GM21515 (cell line): ENCODE results near the gene HMGB4.

ENCODE experiments used
- ATAC-seq: cut with Tn5 transposase; IDR thresholded peaks from one replicate; pipeline ENCODE4 v1.9.1; 2021; ENCODE audit not compliant: unreplicated experiment

Gene HMGB4

GRCh38 chr1:33846861-33847260 is 17.0 kb upstream of the HMGB4 start:
- no peak for ATAC-seq

- no peak for ATAC-seq
Measured at GRCh38 chr1:33848205-33848937, 15.5 kb upstream of the HMGB4 start.

DNA sequence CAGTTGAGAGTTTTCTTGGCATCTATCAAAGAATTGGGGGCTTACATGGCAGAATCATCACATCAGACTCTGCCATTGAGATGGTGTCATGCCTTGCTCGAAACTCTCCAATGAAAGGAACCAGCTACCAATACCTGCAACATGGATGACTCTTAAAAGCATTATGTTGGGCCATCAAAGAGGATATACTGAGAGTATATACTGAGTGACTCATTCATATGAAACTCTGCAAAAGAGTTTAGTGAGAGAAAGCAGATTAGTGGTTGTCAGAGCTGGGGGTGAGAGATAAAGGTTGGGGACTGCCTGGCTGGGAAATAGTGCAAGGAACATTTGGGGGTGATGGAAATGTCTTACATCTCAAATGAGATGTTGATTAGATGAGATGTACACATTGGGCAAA is 14.7 kb upstream of the HMGB4 start:
- no peak for ATAC-seq

DNA sequence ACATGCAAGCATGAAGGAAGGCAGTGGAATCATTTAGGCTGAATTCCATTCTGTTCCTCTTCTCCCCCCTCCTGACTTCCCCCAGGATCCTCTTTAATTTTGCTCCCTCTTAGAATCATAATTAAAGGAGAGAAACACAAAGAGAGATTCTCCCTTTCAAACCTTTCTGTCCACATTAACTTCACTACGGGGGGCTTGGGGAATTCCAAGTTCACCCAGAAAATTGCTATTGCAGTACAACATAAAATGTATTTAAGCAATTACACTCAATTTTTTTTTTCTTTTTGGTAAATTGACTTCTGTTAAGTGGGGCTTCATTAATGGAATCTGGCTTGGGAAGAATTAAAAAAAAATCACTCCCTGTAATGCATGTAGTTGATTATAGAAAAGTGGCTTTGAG is 13.4 kb upstream of the HMGB4 start:
- ATAC-seq = no peak

DNA sequence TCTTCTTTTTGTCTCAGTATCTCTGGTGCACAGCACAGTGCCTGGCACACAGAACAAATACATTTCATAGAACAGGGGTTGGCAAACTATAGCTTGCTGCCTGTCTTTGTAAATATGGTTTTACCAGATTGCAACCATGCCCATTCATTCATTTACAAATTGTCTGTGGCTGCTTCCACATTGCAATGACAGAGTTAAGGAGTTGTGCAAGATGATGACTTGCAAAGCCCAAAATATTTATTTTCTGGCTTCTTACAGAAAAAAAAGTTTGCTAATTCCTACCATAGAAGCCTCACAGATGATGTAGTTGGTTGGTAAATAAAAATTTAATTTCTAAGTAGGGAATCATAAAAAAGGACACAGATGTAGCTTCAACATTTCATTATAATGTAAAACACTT is 11.2 kb upstream of the HMGB4 start:
- ATAC-seq = no peak

DNA sequence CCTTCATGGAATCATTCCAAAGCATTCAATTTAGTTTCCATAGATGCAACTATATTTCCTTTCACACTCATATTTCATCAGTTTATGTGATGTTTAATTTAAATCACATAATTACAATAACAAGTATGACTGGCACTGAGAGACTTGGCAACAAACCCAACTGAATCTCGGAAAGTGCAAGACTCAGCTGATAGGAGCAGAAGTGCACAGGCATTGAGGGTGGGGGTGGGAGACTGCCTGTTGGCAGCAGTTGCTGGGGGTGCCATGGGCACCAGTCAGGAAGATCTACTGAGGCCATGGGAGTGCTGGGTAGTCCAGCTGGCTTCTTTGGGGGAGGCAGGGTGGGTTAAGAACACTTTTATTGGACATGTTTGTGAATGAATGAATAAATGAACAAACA is 10.4 kb upstream of the HMGB4 start:
- no peak for ATAC-seq

DNA sequence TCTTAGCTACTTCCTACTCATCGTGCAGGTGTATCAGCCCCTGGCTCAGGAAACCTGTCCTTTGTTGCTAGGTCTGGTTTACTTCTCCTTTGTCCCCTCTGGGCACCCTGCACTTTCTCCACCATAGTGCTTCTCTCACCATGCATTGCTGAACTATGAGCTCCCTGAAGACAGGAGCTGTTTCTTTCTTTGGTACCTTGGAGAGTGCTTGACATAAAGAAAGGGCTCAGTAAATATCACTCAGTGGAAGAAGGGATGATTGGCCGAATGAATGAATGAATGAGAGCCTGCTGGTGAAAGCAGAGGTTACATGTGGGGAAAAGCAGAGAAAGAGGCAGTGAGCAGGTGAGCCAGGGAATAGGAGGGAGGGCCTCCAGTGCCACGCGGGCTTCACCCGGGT is 9.8 kb upstream of the HMGB4 start:
- ATAC-seq = no peak

DNA sequence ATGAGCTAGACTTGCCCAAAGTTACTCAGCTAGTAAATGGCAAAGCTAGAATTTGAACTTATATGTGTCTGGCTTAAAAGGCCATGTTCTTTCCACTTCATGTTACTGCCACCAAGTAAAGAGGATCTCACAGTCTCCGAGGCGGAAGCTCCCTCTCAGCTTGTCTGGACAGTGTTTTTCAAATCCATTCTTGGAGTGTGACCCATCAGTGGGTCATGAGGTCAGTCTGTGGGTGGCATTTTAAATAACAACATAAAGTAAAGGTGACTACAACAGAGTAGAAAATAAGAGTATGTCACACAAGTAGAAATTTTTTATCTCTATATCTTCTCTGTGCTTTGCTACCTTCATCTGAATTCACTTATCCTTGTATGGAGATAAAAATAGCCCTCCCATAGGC is 3.2 kb upstream of the HMGB4 start:
- ATAC-seq = no peak

- ATAC-seq = no peak
Measured at GRCh38 chr1:33864460-33865389, 846 bp downstream of the HMGB4 start.

DNA sequence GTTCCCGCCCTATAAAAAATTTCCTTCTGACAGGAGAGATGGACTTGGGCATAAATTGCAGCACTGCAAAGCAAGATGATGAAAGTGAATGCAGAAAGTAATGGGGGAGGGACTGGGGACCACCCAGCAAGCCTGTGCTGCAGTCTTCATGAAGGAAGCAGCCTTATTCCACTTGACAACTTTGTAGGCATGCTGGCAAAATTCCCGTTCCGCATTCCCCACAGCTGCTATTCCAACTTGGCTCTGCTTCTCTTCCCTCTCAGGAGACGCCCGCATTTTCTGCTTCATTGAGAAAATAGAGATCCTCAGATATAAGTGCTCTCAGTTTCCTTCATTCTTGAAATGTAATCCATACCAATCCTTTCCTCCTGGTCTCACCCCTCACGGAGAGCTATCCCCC is 2.4 kb downstream of the HMGB4 start:
- ATAC-seq = no peak

DNA sequence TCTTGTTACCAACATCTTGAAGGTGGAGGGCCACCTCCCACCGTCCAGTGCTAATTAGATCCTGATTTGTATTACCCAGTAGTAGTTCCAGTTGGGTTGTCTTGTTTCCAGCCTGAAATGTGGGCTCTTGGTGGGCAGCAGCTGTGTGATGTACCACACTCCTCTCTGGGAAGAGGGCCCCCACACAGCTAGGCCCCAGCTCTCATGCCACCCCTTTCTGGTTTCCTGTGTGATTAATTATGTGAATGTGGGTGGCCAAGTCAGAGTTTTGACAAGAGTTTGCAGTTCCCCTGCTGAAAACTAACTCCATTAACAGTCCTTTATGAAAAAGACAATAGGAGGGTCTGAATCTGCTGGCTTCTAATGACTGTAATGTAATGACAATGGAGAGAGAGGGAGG is 3.8 kb downstream of the HMGB4 start:
- ATAC-seq = no peak

DNA sequence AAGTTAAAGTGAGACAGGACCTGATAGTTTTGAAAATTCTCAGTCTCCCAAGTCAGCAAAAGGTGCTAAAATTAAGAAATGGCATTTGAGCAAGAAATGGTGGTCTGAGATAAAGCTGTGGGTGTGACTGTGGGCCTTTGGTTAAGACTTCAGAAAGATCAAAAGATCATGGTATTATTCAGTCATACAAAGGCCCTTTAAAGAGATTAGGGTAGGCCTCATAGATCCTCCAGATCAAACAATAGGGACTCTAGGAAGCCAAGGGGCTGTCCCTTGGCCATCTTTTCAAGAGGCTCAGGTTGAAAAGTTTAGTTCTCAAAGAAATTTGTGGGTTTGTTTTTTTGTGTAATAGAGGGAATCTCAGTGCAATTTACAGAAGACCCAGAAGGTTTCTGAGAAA is 8.4 kb downstream of the HMGB4 start:
- no peak for ATAC-seq

DNA sequence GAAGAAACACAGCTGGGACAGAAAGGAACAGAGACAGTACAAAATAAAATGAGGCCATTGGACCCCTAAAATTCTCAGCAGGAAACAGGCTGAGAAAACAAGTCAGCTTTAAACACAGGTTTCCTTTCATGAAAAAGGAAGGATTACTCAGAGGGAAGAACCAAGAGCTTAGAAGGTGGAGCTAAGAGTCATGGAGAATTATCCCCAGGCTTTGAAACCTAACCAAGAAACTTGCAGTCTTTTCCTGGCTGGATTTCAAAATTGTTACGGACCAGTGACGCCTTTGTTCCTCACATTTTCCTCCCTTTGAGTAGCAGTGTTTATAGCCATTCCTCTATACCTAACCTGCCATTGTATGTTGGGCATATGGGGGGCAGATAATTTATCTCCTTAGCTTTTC is 8.8 kb downstream of the HMGB4 start:
- ATAC-seq = no peak

- no peak for ATAC-seq
Measured at GRCh38 chr1:33874636-33875035, 10.8 kb downstream of the HMGB4 start.

DNA sequence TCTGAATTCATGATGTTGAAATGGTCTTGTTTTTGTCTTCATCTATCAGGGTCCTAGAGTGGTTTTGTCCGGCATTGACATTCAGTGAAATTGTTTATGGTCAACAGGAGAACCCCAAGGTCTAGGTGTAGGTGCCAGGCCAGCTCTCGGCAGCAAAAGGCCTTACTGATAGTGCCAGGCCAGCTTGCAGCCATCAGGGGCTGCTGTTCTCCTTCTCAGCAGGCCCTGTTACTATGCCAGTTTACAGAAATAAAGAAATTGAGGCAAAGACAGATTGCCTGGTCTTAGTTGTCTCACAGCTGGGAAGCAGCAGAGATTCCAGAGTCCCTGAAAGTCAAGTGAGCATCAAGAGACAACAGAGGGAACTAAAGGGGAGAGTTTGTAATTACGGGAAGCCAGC is 12.0 kb downstream of the HMGB4 start:
- ATAC-seq = no peak

DNA sequence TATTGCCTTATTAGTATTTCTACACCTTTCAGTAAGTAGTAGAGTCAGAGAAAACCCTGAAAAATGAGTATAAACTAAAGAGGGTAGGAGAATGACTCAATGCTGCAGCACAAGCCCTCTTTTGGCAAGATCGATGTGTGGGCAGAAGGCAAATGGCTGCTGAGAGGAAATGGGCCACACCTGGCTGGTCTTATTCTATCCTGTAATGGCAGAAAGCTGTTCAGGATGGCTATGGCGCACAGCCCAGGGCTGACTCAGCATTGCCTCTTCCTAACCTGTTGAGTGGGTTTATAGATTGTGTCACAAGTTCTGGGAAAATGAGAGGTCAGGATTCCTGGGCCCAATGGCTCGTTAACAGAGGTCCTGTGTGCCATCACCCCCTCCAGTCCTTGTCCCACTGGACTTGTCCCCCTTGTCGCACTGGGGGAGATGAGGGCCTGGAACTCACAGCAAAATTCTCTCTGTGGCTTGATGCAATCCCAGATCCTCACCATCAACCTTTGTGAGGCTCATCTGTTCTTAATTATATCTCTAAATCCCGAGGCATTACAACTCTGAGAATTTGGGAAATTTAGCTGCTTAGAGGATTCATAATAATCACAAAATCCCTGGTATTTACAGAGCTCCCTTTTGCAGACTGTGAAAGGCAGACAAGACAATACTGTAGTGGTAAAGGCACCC is 13.2 kb downstream of the HMGB4 start:
- no peak for ATAC-seq

DNA sequence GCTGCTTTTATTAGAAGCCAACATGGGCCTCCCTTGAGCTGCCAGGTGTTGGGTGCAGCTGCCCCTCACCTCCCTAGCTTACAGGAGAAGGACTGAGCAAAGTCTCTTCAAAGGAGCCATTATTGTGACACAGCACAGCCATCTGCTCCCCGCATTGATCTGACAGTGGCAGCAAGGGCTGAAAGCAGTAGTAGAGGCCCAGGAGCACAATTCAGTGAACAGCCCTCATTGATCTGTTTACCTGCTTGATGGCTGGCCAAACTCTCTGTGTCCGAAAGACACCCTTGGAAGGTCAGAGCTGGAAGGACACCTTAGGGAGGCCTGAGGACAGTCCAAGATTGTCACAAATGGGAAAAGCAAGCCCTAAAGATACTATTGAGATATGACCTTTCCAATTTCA is 14.5 kb downstream of the HMGB4 start:
- ATAC-seq = no peak

DNA sequence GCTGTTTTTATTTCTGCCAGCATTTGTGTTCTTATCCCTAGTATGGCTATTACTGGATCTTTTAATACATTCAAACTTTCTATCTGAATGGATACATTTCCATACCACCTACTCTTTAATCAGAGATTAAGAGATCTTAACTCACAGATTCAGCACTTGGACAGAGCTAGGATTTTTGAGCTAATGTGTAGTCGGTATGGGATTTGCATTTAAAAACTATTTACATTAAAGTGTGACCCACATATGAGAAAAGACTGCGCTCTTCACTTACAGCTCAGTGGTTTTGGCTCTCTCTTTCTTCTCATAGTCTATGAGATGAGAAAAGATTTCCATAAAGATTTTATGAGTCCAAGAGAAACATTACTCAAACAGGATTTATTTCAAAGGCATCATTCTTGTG is 16.4 kb downstream of the HMGB4 start:
- no peak for ATAC-seq

DNA sequence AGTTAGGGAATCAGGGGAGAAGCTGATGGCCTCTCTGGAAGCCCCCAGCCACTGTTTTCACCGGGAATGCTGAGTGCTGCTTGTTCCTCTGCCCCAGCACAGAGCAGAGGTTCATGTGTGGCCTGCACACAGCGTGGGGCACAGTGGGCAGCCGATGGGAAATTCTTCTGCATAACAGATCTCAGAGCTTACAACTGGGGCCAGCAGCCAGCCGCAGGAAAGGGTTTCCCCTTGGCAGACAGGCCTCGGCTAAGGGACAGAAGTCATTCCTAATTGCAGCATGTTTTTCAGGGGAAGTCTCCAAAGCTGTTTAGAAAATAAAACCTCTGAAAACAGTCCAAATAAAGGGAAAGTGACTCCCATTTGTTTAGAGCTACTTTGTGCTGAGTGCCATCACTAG is 22.6 kb downstream of the HMGB4 start:
- ATAC-seq = no peak

GRCh38 chr1:33893147-33893830 is 29.4 kb downstream of the HMGB4 start:
- no peak for ATAC-seq

GRCh38 chr1:33895396-33895795 is 31.5 kb downstream of the HMGB4 start:
- ATAC-seq = no peak
